Measurements from ENCODE around the gene TP53TG3C. TPM values are rescaled to one million over a fixed set of nuclear protein-coding genes. Genes with fewer than 3 reads are reported as not detected.
"Not testable (repeated sequence)": the region's sequence is repeated elsewhere in the genome, so short reads cannot be mapped to it uniquely, and the experiment has no call there.

Gene TP53TG3C, protein sequence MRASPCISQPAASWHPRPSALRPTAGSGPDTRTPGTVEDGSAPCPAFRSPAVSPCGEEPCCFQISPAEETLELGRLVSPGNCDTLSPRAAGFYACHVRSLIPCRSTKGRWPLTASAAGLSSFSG
- not detected for total RNA-seq

DNA sequence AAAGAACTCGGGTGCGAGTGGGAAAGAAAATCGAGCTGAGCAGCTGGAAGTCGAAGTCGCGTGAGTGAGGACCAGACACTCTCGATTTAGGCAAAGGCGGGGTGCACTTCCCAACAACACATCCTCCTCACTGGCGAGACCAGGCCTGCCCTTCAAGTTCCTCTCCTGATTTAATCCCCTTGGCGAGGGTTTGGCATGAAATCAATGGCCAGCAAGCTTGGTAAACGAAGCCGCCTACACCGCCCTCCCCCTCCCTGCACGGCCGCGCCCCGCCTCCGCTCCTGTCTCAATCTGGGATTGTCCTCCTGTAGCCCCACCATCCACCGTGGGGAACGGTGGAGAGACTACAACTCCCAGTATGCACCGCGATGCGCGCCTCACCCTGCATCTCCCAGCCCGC lies at the start of gene TP53TG3C:
Gene TP53TG3C, plus strand, starts transcription at position 301 of the 400 bp plus-strand sequence. Its CDS starts 68 bp downstream, at position 369.
- not testable (repeated sequence) for ATAC-seq; DNase-seq (ENCODE audit: low spot score)

Other genes with a start within 250 kb of the TP53TG3C start
- not detected for gene TP53TG3E, start 110.1 kb downstream of the TP53TG3C start, total RNA-seq
- gene TP53TG3B, start 166.6 kb downstream of the TP53TG3C start, total RNA-seq = not detected